Measurements from ENCODE around the gene CITED1. TPM values are rescaled to one million over a fixed set of nuclear protein-coding genes. Genes with fewer than 3 reads are reported as not detected.
A peak's percentile ranks its signal among the peaks of the same experiment; 100 is the strongest.

Gene CITED1
- polyA plus RNA-seq, 2 of the 4 experiments (the other 2 are of a cell fraction) = 0.43 TPM

- no peaks in the 10 kb centered on the region for H3K4me1 ChIP-seq
- FAIRE-seq = peak; percentile 83
- H3K27ac ChIP-seq = no peak overlapping the region
- H3K9me3 ChIP-seq = no peaks in the 10 kb centered on the region
- ATAC-seq = no peak
- H3K4me2 ChIP-seq = no peak overlapping the region
- WGBS (ENCODE audit: missing lambda C conversion rate) = 92% methylated on average over 8 of the region's 8 CpGs
- DNase-seq (ENCODE audit: low read depth in 1 of 2, low spot score in 1 of 2) = no peak
- CTCF ChIA-PET = no interaction called here
- TF ChIP-seq RFX5 (IDR thresholded peaks at IDR 0.05) (no peak), FOSL2 (IDR thresholded peaks at IDR 0.05) (no peak), FOSL2 (CRISPR knock-in tag; IDR thresholded peaks at IDR 0.05) (no peak), MAFK (IDR thresholded peaks at IDR 0.05; ENCODE audit: partially characterized antibody) (no peak)
- H3K4me3 ChIP-seq = no peak overlapping the region
- POLR2A ChIA-PET = no interaction called here
These were observed 46.1 kb upstream of the CITED1 start for GRCh38 chrX:72351606-72352334.

- FAIRE-seq (no peak), ATAC-seq (no peak), DNase-seq (ENCODE audit: low read depth in 1 of 2, low spot score in 1 of 2) (no peak)
- Histone ChIP-seq H3K9me3 (no peaks in the 10 kb centered on the region), H3K27ac (no peak overlapping the region), H3K4me2 (no peak overlapping the region), H3K4me3 (no peak overlapping the region), H3K4me1 (no peaks in the 10 kb centered on the region)
- TF ChIP-seq KDM5A (IDR thresholded peaks at IDR 0.05) (no peak), GATA3 (IDR thresholded peaks at IDR 0.05; ENCODE audit: borderline replicate concordance) (no peak), CBX8 (IDR thresholded peaks at IDR 0.05) (no peak), CHD4 (IDR thresholded peaks at IDR 0.05; ENCODE audit: borderline replicate concordance) (no peak), RFX5 (IDR thresholded peaks at IDR 0.05) (no peak), HMGXB4 (CRISPR knock-in tag; IDR thresholded peaks at IDR 0.05; ENCODE audit: borderline replicate concordance) (no peak), EHF (CRISPR knock-in tag; IDR thresholded peaks at IDR 0.05) (no peak)
- TF ChIP-seq, protein P1, sequence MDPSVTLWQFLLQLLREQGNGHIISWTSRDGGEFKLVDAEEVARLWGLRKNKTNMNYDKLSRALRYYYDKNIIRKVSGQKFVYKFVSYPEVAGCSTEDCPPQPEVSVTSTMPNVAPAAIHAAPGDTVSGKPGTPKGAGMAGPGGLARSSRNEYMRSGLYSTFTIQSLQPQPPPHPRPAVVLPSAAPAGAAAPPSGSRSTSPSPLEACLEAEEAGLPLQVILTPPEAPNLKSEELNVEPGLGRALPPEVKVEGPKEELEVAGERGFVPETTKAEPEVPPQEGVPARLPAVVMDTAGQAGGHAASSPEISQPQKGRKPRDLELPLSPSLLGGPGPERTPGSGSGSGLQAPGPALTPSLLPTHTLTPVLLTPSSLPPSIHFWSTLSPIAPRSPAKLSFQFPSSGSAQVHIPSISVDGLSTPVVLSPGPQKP (IDR thresholded peaks at IDR 0.05; ENCODE audit: low read depth, low read length) = no peak
- CTCF ChIA-PET = no interaction called here
- 67% methylated on average over 3 of the region's 3 CpGs for WGBS (ENCODE audit: missing lambda C conversion rate)
- POLR2A ChIA-PET = no interaction called here
These were observed 43.5 kb upstream of the CITED1 start for GRCh38 chrX:72349190-72349589.

GRCh38 chrX:72348247-72348979, 42.7 kb upstream of the CITED1 start:
- ATAC-seq = no peak

DNA sequence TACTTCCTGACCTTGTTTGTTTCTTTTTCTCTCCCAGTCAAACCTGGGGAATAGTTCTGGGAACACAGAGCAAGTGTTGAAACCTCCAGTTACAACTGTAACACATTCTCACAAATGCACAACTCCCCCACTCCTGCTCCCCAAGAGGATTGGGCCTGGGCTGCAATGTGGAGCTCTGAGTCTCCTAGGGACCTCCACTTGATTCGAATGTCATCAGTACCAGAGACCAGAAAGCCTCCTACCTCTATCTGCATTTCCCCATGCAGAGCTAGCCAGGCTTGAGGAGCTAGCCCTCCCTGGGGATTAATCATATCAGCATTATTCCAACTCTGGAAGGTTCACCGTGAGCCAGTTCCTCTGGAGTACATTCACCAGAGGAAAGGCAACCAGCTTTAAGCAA, 41.7 kb upstream of the CITED1 start:
- 83% methylated on average over 1 of the region's 2 CpGs for WGBS (ENCODE audit: missing lambda C conversion rate)
- ChIA-PET POLR2A (no interaction called here), CTCF (no interaction called here)
- H3K4me3 ChIP-seq = no peak overlapping the region
- ATAC-seq (no peak), DNase-seq (ENCODE audit: low read depth in 1 of 2, low spot score in 1 of 2) (no peak), FAIRE-seq (peak; percentile 7)
- H3K4me1 ChIP-seq = no peaks in the 10 kb centered on the region
- H3K4me2 ChIP-seq = no peak overlapping the region
- H3K9me3 ChIP-seq = no peaks in the 10 kb centered on the region
- TF ChIP-seq NFE2L2 (conservative IDR thresholded peaks at IDR 0.05; ENCODE audit: low read length) = no peak
- TF ChIP-seq RNF2 (IDR thresholded peaks at IDR 0.05; ENCODE audit: borderline replicate concordance, low read depth) = no peak
- TF ChIP-seq EHF (CRISPR knock-in tag; IDR thresholded peaks at IDR 0.05) = no peak
- TF ChIP-seq HMGXB4 (CRISPR knock-in tag; IDR thresholded peaks at IDR 0.05; ENCODE audit: borderline replicate concordance) = no peak
- TF ChIP-seq CEBPB (IDR thresholded peaks at IDR 0.05) = no peak
- no peak for TF ChIP-seq HES2 (IDR thresholded peaks at IDR 0.05)
- TF ChIP-seq BHLHE40 (IDR thresholded peaks at IDR 0.05; ENCODE audit: low read depth, low read length) = no peak
- TF ChIP-seq RFX5 (IDR thresholded peaks at IDR 0.05) = no peak
- H3K27ac ChIP-seq = no peak overlapping the region

More at GRCh38 chrX:72348247-72348979, 42.7 kb upstream of the CITED1 start:
- Histone ChIP-seq H3K9me3 (no peaks in the 10 kb centered on the region), H3K4me2 (no peak overlapping the region), H3K27ac (no peak overlapping the region), H3K4me1 (no peaks in the 10 kb centered on the region), H3K4me3 (no peak overlapping the region)
- WGBS (ENCODE audit: missing lambda C conversion rate) = 90% methylated on average over 5 of the region's 5 CpGs
- TF ChIP-seq CBX2 (IDR thresholded peaks at IDR 0.05; ENCODE audit: borderline replicate concordance, low read depth) = no peak
- no peak for FAIRE-seq
- ChIA-PET POLR2A (no interaction called here), CTCF (no interaction called here)
- DNase-seq (ENCODE audit: low read depth in 1 of 2, low spot score in 1 of 2) = no peak

Data from A549 (cell line).